ENCODE results near the gene DYNLT4.
A peak's percentile ranks its signal among the peaks of the same experiment; 100 is the strongest.

DNA sequence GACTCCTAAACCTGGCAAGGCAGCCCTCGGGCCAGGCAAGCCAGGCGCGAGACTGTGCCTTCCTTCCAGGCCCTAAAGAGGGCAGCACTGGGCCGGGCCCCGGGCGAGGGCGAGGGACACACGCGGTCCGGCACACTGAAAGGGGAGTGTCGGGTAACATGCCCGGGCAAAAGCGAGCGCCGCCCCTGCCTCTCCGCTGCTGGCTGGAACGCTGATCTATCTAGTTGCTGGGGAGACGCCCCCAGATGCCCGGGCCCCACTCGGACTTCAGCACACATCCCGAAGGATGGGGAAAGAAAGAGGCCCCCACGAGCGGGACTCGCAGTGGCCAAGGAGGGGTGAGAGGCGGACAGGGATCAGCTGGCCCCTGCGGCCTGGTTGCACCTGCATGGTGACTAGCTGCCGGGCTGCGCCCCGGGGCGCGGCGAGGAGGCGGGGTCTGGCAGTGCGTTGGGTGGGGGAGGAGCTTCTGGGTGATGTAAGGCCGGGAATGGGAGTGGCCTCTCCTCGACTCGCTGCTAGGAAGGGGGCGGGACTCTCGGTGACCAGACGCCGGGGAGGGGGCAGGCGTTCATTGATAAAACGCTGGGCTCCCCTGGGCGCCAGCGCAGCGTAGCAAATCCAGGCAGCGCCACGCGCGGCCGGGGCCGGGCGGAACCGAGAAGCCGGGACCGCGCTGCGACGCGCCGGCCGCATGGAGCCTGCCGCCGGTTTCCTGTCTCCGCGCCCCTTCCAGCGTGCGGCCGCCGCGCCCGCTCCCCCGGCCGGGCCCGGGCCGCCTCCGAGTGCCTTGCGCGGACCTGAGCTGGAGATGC is 7.2 kb downstream of the DYNLT4 start, which contains the start of gene PLK3:
- TF ChIP-seq, protein P1, sequence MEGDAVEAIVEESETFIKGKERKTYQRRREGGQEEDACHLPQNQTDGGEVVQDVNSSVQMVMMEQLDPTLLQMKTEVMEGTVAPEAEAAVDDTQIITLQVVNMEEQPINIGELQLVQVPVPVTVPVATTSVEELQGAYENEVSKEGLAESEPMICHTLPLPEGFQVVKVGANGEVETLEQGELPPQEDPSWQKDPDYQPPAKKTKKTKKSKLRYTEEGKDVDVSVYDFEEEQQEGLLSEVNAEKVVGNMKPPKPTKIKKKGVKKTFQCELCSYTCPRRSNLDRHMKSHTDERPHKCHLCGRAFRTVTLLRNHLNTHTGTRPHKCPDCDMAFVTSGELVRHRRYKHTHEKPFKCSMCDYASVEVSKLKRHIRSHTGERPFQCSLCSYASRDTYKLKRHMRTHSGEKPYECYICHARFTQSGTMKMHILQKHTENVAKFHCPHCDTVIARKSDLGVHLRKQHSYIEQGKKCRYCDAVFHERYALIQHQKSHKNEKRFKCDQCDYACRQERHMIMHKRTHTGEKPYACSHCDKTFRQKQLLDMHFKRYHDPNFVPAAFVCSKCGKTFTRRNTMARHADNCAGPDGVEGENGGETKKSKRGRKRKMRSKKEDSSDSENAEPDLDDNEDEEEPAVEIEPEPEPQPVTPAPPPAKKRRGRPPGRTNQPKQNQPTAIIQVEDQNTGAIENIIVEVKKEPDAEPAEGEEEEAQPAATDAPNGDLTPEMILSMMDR (IDR thresholded peaks at IDR 0.05), result peak; percentile 84 to 97 (median 92)
- peak; percentile 92 for TF ChIP-seq POLR2A (IDR thresholded peaks at IDR 0.05)
- TF ChIP-seq EP300 (IDR thresholded peaks at IDR 0.05; ENCODE audit: low read depth), result peak; percentile 29
- peak; percentile 89 to 97 (median 97) for TF ChIP-seq POLR2AphosphoS5 (IDR thresholded peaks at IDR 0.05)
